ENCODE measurements around the gene SCAPER. TPM values are rescaled to one million over a fixed set of nuclear protein-coding genes. Genes with fewer than 3 reads are reported as not detected.
A peak's percentile ranks its signal among the peaks of the same experiment; 100 is the strongest.
"Not testable (repeated sequence)": the region's sequence is repeated elsewhere in the genome, so short reads cannot be mapped to it uniquely, and the experiment has no call there.

The SCAPER gene
- total and polyA plus RNA-seq, 2 experiments from 2014 or later = 27.0 to 35.7 TPM

DNA sequence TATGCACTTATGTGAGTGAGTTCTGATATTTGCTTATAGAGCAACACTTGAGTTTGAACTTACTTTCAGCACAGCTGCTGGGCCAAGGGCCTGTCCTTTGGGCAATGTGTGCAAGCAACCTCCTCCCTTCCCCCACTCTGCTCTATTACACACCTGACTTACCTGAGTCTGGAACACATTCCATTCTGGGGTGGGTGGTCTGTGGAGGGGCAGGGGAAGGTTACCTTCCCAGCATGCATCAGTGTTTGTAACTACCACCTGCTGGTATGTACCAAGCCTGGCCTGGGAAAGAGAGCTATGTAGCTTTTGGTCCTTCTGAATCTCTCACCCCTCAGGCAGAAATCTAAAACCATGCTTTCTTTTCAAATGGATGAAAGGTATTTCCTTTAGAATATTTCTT is 465.6 kb downstream of the SCAPER start:
- DNase-seq (ENCODE audit: low read depth in 1 of 2, low spot score in 1 of 2) = no peak
- H3K4me1 ChIP-seq (ENCODE audit: low read depth) = no peaks in the 10 kb centered on the region
- no peaks in the 10 kb centered on the region for H3K27me3 ChIP-seq
- no peaks in the 10 kb centered on the region for H3K9me3 ChIP-seq (ENCODE audit: low read depth)
- TF ChIP-seq, protein P1, sequence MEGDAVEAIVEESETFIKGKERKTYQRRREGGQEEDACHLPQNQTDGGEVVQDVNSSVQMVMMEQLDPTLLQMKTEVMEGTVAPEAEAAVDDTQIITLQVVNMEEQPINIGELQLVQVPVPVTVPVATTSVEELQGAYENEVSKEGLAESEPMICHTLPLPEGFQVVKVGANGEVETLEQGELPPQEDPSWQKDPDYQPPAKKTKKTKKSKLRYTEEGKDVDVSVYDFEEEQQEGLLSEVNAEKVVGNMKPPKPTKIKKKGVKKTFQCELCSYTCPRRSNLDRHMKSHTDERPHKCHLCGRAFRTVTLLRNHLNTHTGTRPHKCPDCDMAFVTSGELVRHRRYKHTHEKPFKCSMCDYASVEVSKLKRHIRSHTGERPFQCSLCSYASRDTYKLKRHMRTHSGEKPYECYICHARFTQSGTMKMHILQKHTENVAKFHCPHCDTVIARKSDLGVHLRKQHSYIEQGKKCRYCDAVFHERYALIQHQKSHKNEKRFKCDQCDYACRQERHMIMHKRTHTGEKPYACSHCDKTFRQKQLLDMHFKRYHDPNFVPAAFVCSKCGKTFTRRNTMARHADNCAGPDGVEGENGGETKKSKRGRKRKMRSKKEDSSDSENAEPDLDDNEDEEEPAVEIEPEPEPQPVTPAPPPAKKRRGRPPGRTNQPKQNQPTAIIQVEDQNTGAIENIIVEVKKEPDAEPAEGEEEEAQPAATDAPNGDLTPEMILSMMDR (IDR thresholded peaks at IDR 0.05; ENCODE audit: low read depth, low read length) = no peak
- H3K27ac ChIP-seq = no peak overlapping the region
- no peak overlapping the region for H3K4me3 ChIP-seq
- no peaks in the 10 kb centered on the region for H3K36me3 ChIP-seq

DNA sequence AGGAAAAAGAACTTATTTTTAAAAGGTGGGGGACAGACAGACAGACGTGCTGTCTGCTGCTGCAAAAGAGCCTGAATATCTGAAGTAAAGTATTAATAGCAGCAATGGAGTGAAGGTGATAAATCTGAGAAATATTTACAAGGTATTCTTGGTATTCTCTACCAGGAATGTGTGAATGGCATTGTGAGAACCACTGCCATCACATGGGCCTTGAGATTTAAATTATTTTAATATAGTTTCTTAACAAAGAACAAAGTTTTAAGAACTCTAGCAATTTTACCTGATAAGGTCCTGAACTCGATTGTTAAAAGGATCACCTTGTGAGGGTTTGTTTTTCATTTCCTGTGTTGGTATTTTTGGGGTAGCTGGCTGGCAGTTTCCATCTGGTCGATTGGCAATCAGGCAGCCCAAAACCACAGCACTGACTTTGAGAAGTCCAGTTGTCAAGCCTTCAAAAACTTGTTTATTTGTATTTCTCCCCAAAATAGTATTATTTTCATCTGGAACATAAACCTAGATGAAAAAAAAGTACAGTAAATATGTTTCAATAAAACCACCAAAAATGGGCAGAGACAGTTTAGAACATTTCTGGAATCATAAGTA is 471.2 kb downstream of the SCAPER start:
- Histone ChIP-seq H3K4me3 (no peak overlapping the region), H3K4me1 (ENCODE audit: low read depth) (peaks cover 17% of the 10 kb centered on the region), H3K36me3 (no peaks in the 10 kb centered on the region), H3K27ac (no peak overlapping the region), H3K9me3 (ENCODE audit: low read depth) (no peaks in the 10 kb centered on the region), H3K27me3 (no peaks in the 10 kb centered on the region)
- TF ChIP-seq, protein P1 (IDR thresholded peaks at IDR 0.05; ENCODE audit: low read depth, low read length) = no peak
- no peak for DNase-seq (ENCODE audit: low read depth in 1 of 2, low spot score in 1 of 2)

DNA sequence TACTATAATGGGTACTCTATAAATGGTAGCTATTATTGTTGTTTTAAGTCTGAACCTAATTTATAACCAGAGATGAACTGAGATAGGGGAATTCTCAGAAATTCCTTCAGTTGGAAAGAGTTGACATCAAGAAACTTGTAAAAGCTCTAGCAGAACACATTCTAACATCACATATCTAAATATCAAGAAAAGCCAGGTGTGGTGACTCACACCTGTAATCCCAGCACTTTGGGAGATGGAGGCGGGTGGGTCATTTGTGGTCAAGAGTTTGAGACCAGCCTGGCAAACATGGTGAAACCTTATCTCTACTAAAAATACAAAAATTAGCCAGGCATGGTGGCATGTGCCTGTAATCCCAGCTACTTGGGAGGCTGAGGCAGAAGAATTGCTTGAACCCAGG is 472.1 kb downstream of the SCAPER start:
- H3K27ac ChIP-seq = peak overlapping the region; percentile 63
- DNase-seq (ENCODE audit: low read depth in 1 of 2, low spot score in 1 of 2); H3K9me3 ChIP-seq (ENCODE audit: low read depth); H3K27me3 ChIP-seq; H3K36me3 ChIP-seq; H3K4me3 ChIP-seq: not testable (repeated sequence)
- H3K4me1 ChIP-seq (ENCODE audit: low read depth) = peaks cover 17% of the 10 kb centered on the region

DNA sequence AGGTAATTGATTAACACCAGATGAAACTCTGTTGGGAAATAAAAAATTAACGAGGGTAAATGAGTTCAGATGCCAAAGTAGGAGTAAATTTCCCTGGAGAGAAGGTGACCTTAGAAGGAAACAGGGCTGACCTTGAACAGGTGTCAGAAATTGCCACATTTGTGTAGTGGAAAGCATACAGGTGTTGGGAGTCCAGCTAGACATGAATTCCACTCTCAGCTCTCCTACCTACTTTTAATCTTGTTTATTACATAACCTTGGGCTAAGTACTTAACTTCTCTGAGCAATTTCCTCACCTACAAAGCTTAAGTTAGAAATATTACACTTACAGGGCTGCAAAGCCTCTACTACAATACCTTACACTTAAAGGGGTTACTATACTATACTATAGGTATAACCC is 472.5 kb downstream of the SCAPER start:
- no peak for DNase-seq (ENCODE audit: low read depth in 1 of 2, low spot score in 1 of 2)
- Histone ChIP-seq H3K27me3 (no peaks in the 10 kb centered on the region), H3K27ac (peak overlapping the region; percentile 63), H3K36me3 (no peaks in the 10 kb centered on the region), H3K9me3 (ENCODE audit: low read depth) (no peaks in the 10 kb centered on the region), H3K4me3 (no peak overlapping the region), H3K4me1 (ENCODE audit: low read depth) (peaks cover 17% of the 10 kb centered on the region)
- TF ChIP-seq, protein P1 (IDR thresholded peaks at IDR 0.05; ENCODE audit: low read depth, low read length) = no peak

DNA sequence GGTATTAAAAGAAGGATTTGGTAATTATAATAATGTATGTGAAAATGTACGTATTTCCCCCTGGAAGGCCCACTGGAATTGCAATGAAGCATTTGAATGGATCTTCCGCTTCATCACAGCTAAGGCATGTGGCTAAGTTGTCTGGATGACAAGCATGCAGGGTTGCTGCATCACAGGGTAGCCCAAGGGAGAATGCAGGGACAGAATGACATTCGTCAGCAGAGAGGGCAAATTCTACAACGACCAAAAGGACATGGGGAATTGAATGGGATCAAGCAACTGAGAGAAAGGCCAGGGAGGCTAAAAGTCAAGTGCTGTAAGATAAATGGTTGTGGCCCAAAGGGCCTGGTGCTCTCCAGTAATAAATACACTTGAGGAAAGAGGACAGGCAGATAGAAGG is 473.2 kb downstream of the SCAPER start:
- no peaks in the 10 kb centered on the region for H3K36me3 ChIP-seq
- no peak overlapping the region for H3K4me3 ChIP-seq
- peaks cover 17% of the 10 kb centered on the region for H3K4me1 ChIP-seq (ENCODE audit: low read depth)
- H3K9me3 ChIP-seq (ENCODE audit: low read depth) = no peaks in the 10 kb centered on the region
- peak in 1 of 2 donors; percentile 69 for DNase-seq (ENCODE audit: low read depth in 1 of 2, low spot score in 1 of 2)
- peak overlapping the region; percentile 63 for H3K27ac ChIP-seq
- TF ChIP-seq, protein P1 (IDR thresholded peaks at IDR 0.05; ENCODE audit: low read depth, low read length) = no peak
- no peaks in the 10 kb centered on the region for H3K27me3 ChIP-seq

DNA sequence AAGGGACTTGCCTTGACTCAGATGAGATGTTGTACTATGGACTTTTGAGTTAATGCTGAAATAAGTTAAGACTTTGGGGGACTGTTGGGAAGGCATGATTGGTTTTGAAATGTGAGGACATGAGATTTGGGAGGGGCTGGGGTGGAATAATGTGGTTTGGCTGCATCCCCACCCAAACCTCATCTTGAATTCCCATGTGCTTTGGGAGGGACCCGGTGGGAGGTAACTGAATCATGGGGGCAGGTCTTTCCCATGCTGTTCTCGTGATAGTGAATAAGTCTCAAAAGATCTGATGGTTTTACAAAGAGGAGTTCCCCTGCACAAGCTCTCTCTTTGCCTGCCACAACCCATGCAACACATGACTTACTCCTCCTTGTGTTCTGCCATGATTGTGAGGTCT is 474.4 kb downstream of the SCAPER start:
- not testable (repeated sequence) for DNase-seq (ENCODE audit: low read depth in 1 of 2, low spot score in 1 of 2); H3K36me3 ChIP-seq; H3K27me3 ChIP-seq; H3K9me3 ChIP-seq (ENCODE audit: low read depth); H3K4me3 ChIP-seq; H3K27ac ChIP-seq
- peaks cover 17% of the 10 kb centered on the region for H3K4me1 ChIP-seq (ENCODE audit: low read depth)

DNA sequence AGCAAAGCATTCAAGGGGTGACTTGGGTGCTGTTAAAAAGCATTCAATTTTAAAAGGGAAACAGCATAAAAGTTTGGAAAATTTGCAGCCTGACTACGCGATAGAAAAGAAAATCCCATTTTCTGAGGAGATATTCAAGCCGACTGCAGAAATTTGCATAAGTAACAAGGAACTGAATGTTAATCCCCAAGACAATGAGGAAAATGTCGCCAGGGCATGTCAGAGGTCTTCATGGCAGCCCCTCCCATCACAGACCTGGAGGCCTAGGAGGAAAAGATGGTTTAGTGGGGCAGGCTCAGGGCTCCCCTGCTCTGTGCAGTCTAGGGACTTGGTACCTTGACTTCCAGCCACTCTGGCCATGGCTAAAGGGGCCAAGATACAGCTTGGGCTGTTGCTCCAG is 475.5 kb downstream of the SCAPER start:
- peaks cover 17% of the 10 kb centered on the region for H3K4me1 ChIP-seq (ENCODE audit: low read depth)
- no peak for DNase-seq (ENCODE audit: low read depth in 1 of 2, low spot score in 1 of 2)
- no peak overlapping the region for H3K27ac ChIP-seq
- H3K36me3 ChIP-seq = no peaks in the 10 kb centered on the region
- TF ChIP-seq, protein P1 (IDR thresholded peaks at IDR 0.05; ENCODE audit: low read depth, low read length) = no peak
- no peaks in the 10 kb centered on the region for H3K27me3 ChIP-seq
- no peaks in the 10 kb centered on the region for H3K9me3 ChIP-seq (ENCODE audit: low read depth)
- H3K4me3 ChIP-seq = no peak overlapping the region
